GM18519 (cell line): ENCODE results near the gene BCAT1.

Experiments used
- ATAC-seq: cut with Tn5 transposase; IDR thresholded peaks from one replicate; pipeline ENCODE4 v1.9.1; 2021; ENCODE audit warnings: mild to moderate bottlenecking, moderate library complexity; ENCODE audit not compliant: unreplicated experiment, low FRiP score

Gene BCAT1, protein sequence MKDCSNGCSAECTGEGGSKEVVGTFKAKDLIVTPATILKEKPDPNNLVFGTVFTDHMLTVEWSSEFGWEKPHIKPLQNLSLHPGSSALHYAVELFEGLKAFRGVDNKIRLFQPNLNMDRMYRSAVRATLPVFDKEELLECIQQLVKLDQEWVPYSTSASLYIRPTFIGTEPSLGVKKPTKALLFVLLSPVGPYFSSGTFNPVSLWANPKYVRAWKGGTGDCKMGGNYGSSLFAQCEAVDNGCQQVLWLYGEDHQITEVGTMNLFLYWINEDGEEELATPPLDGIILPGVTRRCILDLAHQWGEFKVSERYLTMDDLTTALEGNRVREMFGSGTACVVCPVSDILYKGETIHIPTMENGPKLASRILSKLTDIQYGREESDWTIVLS

GRCh38 chr12:24948757-24949722, at the start of gene BCAT1:
TSS of gene BCAT1 (minus strand) at chr12:24949101. CDS start at chr12:24948932, 169 bp downstream.
- no peak for ATAC-seq

GRCh38 chr12:24997970-24998582, 49.2 kb upstream of the BCAT1 start:
- peak; percentile 72 for ATAC-seq

DNA sequence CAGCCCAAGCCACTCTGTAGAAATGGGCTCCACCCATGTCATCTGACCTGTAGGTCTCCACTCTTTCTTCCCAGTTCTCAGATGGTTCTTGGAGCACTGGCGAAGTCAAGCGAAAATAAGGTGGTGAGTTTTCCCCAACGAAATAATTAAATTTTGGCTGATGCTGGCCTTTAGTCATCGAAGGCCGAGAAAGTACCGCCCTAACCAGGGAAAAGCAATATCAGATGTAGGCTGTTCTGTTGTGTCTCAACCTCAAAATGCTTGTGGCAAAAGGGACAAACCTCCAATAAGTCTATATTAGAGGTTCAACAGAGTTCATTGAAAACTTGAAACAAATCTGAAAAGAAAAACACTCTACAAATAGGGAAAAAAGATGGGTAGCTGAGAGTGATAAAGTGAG, 48.6 kb upstream of the BCAT1 start:
- ATAC-seq: no peak

DNA sequence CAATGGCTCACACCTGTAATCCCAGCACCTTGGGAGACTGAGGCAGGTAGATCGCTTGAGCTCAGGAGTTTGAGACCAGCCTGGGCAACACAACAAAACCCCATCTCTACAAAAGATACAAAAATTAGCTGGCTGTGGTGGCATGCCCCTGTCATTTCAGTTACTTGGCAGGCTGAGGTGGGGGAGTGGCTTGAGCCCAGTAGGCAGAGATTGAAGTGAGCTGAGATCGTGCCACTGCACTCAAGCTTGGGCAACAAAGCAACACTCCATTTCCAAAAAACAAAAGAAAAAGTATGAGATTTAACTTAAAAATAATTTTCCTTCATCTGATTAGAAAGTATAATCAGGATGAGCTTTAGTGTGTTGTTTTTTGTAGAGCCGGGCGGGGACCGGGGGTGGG, 47.9 kb upstream of the BCAT1 start:
- no peak for ATAC-seq

GRCh38 chr12:24996102-24996797, 47.3 kb upstream of the BCAT1 start:
- peak; percentile 23 for ATAC-seq

DNA sequence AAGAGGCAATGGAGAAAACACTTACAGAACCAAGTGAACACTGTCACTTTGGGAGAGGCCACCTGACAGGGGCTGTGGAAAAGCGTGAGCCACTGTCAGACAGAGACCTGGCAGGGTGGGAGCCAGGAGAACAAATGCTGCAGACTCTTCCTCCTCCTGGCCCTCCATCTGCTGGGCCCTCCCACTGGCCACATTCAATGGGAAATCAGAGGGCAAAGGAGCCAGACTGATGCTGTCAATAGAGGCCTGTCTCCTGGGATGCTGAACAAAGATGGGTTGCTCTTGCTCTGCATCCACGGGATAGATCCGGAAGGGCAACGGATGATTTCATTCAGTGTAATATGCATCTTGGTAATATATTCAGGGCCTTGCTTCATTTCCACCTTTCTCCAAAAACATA, 44.9 kb upstream of the BCAT1 start:
- no peak for ATAC-seq

DNA sequence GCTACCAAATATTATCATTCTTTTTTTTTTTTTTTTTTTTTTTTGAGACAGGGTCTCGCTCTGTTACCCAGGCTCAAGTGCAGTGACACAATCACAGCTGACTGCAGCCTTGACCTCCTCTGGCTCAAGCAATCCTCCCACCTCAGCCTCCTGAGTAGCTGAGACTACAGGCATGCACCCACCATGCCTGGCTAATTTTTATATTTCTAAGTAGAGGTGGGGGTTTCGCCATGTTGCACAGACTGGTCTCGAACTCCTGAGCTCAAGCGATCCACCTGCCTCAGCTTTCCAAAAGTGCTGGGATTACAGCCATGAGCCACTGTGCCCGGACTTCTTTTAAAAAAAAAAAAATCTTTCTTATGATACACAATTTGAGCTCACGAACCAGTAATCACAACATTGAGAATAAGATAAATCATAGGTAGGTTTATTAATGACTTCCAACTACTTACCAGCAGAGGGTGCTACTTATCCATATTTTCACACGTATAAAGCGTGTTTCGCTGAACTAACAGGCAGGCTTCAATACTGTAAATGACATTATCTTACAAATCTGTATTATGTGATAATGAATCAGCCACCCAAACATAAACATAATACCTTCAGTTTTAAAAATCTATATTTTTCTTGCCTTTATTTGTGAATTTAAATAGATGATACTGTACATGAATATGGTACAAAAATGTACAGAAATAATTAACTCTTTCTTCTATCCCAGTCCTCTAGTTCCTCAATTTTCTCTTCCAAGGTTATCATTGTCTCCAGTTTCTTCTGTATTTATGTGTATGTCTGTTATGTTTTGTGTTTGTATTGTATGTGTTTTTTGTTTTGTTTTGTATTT, 42.5 kb upstream of the BCAT1 start:
- ATAC-seq: peak; percentile 43

DNA sequence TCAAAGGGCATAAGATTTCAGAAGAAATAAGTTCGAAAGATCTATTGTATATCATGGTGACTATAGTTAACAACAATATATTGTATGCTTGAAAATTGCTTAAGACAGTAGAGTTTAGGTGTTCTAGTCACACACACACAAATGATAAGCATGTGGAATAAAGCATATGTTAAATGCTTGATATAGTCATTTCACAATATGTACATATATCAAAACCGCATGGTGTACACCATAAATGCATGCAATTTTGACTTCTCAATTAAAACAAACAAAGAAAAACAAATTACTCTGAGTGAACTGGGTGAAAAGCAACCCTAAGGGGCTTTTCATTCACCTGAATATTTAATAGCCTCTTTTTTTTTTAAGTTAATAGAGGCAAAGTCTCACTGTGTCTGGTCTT, 40.3 kb upstream of the BCAT1 start:
- no peak for ATAC-seq

- no peak for ATAC-seq
These were observed 33.3 kb upstream of the BCAT1 start for GRCh38 chr12:24982250-24982649.

GRCh38 chr12:24979976-24980730, 31.3 kb upstream of the BCAT1 start:
- no peak for ATAC-seq

DNA sequence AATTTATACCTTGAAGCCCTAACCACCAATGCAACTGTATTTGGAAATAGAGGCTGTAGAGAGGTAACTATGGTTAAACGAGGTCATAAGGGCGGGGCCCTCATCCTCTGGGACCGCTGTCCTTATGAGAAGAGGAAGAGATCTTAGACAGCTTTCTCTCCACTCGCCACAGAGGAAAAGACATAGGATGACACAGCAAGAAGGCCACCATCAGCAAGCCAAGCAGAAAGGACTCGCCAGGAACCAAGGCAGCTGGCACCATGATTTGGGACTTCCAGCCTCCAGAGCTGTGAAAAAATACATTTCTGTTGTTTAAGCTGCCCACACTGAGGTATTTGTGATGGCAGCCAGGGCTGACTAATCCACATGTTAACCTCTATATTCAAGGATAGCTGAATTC, 30.4 kb upstream of the BCAT1 start:
- no peak for ATAC-seq

DNA sequence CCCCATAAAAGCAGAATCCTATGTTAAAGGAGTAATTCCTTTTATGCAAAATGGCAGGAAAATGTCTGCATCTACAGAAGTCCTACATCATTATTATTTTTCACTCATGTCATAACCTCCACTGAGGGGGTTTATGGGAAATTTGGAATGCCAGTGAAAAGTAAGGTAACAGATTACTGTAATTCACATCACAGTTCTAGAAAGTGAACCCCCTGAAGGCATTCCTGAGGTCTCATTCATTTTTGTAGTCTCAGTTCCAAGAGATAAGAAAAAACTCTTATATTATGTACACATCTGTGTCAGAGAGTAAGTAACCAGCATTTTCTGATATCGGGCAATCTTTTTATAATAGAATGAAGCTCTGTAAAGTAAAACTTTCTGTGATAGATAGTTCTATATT, 28.8 kb upstream of the BCAT1 start:
- ATAC-seq: no peak

DNA sequence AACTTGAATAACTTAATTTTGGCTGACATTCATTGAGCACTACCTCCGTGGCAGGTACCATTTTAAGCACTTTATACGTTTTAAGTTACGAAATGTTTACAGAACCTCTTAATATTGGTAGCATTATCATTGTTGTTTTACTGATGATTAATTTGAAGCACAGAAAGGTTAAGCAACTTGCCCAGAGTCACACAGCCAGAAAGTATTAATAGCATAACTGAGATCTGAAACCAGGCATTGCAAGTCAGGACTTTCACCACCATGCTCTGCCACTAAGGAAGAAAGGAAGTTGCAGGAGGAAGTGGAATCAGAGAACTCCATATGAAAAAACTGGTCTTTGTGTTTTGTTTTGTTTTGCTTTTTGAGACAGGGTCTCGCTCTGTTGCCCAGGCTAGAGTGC, 28.2 kb upstream of the BCAT1 start:
- no peak for ATAC-seq

DNA sequence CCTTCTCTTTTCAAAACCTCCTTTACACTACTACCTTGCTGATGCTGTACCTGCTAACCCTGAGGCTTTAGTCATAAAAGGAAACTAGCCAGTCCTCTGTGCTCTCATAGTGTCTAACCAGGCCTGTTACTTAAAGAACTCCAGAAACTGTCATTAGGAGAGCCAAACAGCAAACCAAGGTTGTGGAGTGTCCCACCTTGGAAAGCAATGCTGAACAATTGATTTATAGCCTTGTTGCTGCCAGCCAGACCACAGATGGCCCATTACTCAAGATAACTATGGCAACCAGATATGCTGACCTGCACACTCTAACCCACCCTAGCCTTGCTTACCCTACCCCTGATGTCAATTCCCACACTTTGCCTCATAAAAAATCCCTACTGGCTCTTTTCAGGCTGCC, 26.5 kb upstream of the BCAT1 start:
- no peak for ATAC-seq

DNA sequence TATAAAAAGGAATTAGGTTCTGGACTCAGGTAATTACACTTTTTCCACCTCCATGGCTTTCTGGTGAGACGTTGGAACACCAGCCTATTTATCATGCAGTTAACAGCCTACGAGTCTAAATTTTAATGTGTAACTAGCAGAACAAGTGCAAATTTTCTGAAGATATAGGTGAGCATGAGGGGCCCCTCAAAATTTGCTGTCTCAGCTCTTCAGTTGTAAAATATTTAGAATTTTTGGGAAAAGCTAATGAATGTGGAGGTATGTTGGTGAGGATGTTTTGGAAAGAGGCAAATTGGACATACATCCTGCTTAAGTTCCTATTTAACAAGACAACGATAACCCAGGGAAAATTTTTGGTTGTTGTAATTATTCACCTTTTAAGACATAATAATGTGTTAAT, 25.3 kb upstream of the BCAT1 start:
- no peak for ATAC-seq

- ATAC-seq: no peak
These were observed 23.2 kb upstream of the BCAT1 start for GRCh38 chr12:24972078-24972477.

- no peak for ATAC-seq
These were observed 21.3 kb upstream of the BCAT1 start for GRCh38 chr12:24970177-24970576.

- no peak for ATAC-seq
These were observed 18.2 kb upstream of the BCAT1 start for GRCh38 chr12:24966951-24967564.
